Measurements from ENCODE around the gene IQCN.

The IQCN gene

DNA sequence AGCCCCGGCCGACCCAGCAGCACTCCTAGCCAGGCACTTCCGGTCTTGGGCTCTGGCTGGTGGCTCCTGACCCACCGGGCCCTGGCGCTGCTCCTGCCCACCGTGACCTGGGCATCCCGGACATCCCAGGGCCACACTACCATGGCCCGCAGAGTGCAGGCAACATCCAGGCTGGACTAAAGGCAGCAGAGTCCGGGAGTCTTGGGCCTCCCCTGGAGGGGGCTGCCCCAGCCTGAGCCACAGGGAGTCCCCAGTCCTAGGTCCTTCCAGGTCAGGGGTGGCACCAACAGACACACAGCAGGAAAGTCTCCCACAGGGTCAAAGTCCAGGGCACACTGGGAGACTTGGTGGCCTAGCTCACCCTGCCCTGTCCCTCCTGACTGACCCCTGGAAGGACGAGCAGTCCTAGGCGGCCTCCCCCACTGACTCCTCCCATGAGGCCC, 37.9 kb upstream of the IQCN start:
- TF ChIP-seq POLR2AphosphoS5 (IDR thresholded peaks at IDR 0.05; ENCODE audit: low read depth, low read length): no peak
- no peak for TF ChIP-seq REST (IDR thresholded peaks at IDR 0.05; ENCODE audit: insufficient read depth in 1 of 2, low read depth in 2 of 2, low read length in 2 of 2)
- no peak for TF ChIP-seq FOXP2 (optimal IDR thresholded peaks at IDR 0.05; ENCODE audit: borderline replicate concordance, extremely low read depth, extremely low read length, insufficient read depth)
- no peak for TF ChIP-seq TAF1 (IDR thresholded peaks at IDR 0.05; ENCODE audit: borderline replicate concordance, insufficient read depth, low read length)
- TF ChIP-seq SIN3A (IDR thresholded peaks at IDR 0.05; ENCODE audit: borderline replicate concordance, insufficient read depth, low read length): no peak

DNA sequence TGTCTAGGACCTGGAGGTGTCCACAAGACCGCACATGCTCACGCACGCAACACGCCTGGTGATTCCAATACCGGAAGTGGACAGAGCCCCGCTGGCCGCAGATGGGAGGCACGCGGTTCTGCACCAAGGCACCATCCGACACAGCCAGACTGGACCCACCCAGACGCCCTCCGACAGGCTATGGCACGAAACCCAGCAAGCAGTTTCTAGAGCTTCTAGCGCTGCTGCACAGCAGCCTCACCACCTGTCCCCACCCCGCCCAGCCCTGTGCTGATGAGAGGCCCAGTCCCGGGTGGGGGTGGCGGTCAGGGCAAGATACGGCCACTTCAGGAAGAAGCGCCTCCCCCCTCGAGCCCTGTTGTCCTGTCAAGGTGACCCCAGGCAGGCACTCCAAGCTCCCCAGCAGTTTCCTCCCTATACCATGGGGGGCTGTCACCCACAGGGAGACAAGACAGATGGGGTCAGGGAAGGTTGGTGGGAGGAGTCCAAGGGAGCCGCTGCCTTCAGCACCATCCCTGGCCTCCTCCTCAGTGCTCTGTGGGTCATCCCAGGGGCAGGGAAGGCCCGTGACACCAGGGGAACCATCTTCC, 37.3 kb upstream of the IQCN start:
- TF ChIP-seq TAF1 (IDR thresholded peaks at IDR 0.05; ENCODE audit: borderline replicate concordance, insufficient read depth, low read length) (no peak), REST (IDR thresholded peaks at IDR 0.05; ENCODE audit: insufficient read depth in 1 of 2, low read depth in 2 of 2, low read length in 2 of 2) (no peak), SIN3A (IDR thresholded peaks at IDR 0.05; ENCODE audit: borderline replicate concordance, insufficient read depth, low read length) (no peak), POLR2AphosphoS5 (IDR thresholded peaks at IDR 0.05; ENCODE audit: low read depth, low read length) (no peak), FOXP2 (optimal IDR thresholded peaks at IDR 0.05; ENCODE audit: borderline replicate concordance, extremely low read depth, extremely low read length, insufficient read depth) (no peak)

GRCh38 chr19:18310966-18311365, 36.7 kb upstream of the IQCN start:
- TF ChIP-seq FOXP2 (optimal IDR thresholded peaks at IDR 0.05; ENCODE audit: borderline replicate concordance, extremely low read depth, extremely low read length, insufficient read depth) (no peak), REST (IDR thresholded peaks at IDR 0.05; ENCODE audit: insufficient read depth in 1 of 2, low read depth in 2 of 2, low read length in 2 of 2) (no peak), SIN3A (IDR thresholded peaks at IDR 0.05; ENCODE audit: borderline replicate concordance, insufficient read depth, low read length) (no peak), TAF1 (IDR thresholded peaks at IDR 0.05; ENCODE audit: borderline replicate concordance, insufficient read depth, low read length) (no peak), POLR2AphosphoS5 (IDR thresholded peaks at IDR 0.05; ENCODE audit: low read depth, low read length) (no peak)

- no peak for TF ChIP-seq SIN3A (IDR thresholded peaks at IDR 0.05; ENCODE audit: borderline replicate concordance, insufficient read depth, low read length)
- no peak for TF ChIP-seq POLR2AphosphoS5 (IDR thresholded peaks at IDR 0.05; ENCODE audit: low read depth, low read length)
- no peak for TF ChIP-seq FOXP2 (optimal IDR thresholded peaks at IDR 0.05; ENCODE audit: borderline replicate concordance, extremely low read depth, extremely low read length, insufficient read depth)
Measured at GRCh38 chr19:18310118-18310909, 36.1 kb upstream of the IQCN start.

- TF ChIP-seq REST (IDR thresholded peaks at IDR 0.05; ENCODE audit: insufficient read depth in 1 of 2, low read depth in 2 of 2, low read length in 2 of 2): no peak
- TF ChIP-seq TAF1 (IDR thresholded peaks at IDR 0.05; ENCODE audit: borderline replicate concordance, insufficient read depth, low read length): no peak
- no peak for TF ChIP-seq SIN3A (IDR thresholded peaks at IDR 0.05; ENCODE audit: borderline replicate concordance, insufficient read depth, low read length)
- TF ChIP-seq POLR2AphosphoS5 (IDR thresholded peaks at IDR 0.05; ENCODE audit: low read depth, low read length): no peak
- TF ChIP-seq FOXP2 (optimal IDR thresholded peaks at IDR 0.05; ENCODE audit: borderline replicate concordance, extremely low read depth, extremely low read length, insufficient read depth): no peak
Measured at GRCh38 chr19:18309525-18310064, 35.3 kb upstream of the IQCN start.

Data from PFSK-1 (cell line).